SU-DHL-6 (cell line): ENCODE measurements around the gene CACNA1C.

Experiments
- H2AFZ ChIP-seq: fragments of 200-600 bp; sonication (generic); 2 replicates; pipeline ENCODE4 v1.6.1; 2014; ENCODE audit warnings: low read depth, mild to moderate bottlenecking, moderate library complexity, mixed read lengths, antibody characterized with exemption, low read length; ENCODE audit not compliant: severe bottlenecking
- H3F3A ChIP-seq: fragments of 200-600 bp; shearing (Covaris generic); 2 replicates; pipeline ENCODE4 v1.6.0; 2016; ENCODE audit warnings: antibody characterized with exemption, mild to moderate bottlenecking; ENCODE audit not compliant: insufficient read depth
- H3K27ac ChIP-seq: fragments of 200-600 bp; sonication (generic); 2 replicates; pipeline ENCODE4 v1.5.1; 2016; ENCODE audit warnings: low read depth, mild to moderate bottlenecking, low read length, moderate library complexity, mixed read lengths
- H3K27me3 ChIP-seq: fragments of 200-600 bp; sonication (generic), shearing (Covaris generic); 2 replicates; pipeline ENCODE4 v1.6.0; 2014; ENCODE audit warnings: mild to moderate bottlenecking, low read length
- H3K36me3 ChIP-seq: fragments of 200-600 bp; sonication (generic); 2 replicates; pipeline ENCODE4 v1.6.1; 2014; ENCODE audit warnings: mild to moderate bottlenecking, low read length, mixed read lengths
- H3K4me2 ChIP-seq: fragments of 300-600, 200-600 bp; shearing (Covaris generic), sonication (generic); 2 replicates; pipeline ENCODE4 v1.6.0; 2014; ENCODE audit warnings: low read length, low read depth, mild to moderate bottlenecking; ENCODE audit not compliant: poor library complexity, severe bottlenecking
- H3K4me3 ChIP-seq: fragments of 200-600 bp; sonication (generic); 2 replicates; pipeline ENCODE4 v1.5.1; 2014; ENCODE audit warnings: antibody characterized with exemption, low read length, mild to moderate bottlenecking, mixed read lengths; ENCODE audit not compliant: insufficient read depth, poor library complexity, severe bottlenecking
- H3K79me2 ChIP-seq: fragments of 200-600 bp; sonication (generic); 2 replicates; pipeline ENCODE4 v1.6.1; 2014; ENCODE audit warnings: mild to moderate bottlenecking, low read length, moderate library complexity; ENCODE audit not compliant: insufficient read depth
- H3K9ac ChIP-seq: fragments of 200-600 bp; sonication (generic); 2 replicates; pipeline ENCODE4 v1.7.0; 2014; ENCODE audit warnings: mild to moderate bottlenecking, low read length
- H3K9me2 ChIP-seq: fragments of 200-600 bp; sonication (generic); replicated peaks from 2 replicates; pipeline ENCODE4 v1.6.1; 2014; ENCODE audit warnings: low read length; ENCODE audit not compliant: insufficient read depth
- H3K9me3 ChIP-seq: fragments of 200-600 bp; sonication (generic); 2 replicates; pipeline ENCODE4 v1.6.1; 2014; ENCODE audit warnings: low read length, mixed read lengths; ENCODE audit not compliant: insufficient read depth
- H4K20me1 ChIP-seq: fragments of 200-600 bp; sonication (generic); 2 replicates; pipeline ENCODE4 v1.6.1; 2014; ENCODE audit warnings: low read depth, mild to moderate bottlenecking, antibody characterized with exemption, low read length, moderate library complexity, mixed read lengths
- CTCF ChIP-seq: fragments of 200-600 bp; sonication (generic); IDR thresholded peaks from one replicate; pipeline ENCODE4 v1.5.1; 2017; ENCODE audit warnings: antibody characterized with exemption, mild to moderate bottlenecking, low read length, moderate library complexity; ENCODE audit not compliant: insufficient read depth, poor library complexity, severe bottlenecking
- EZH2phosphoT487 ChIP-seq: fragments of 200-600 bp; sonication (generic), shearing (Covaris generic); conservative IDR thresholded peaks from 2 replicates; pipeline ENCODE4 v1.6.1; 2018; ENCODE audit warnings: mild to moderate bottlenecking, antibody characterized with exemption, low read length, moderate library complexity, mixed read lengths

Gene CACNA1C

DNA sequence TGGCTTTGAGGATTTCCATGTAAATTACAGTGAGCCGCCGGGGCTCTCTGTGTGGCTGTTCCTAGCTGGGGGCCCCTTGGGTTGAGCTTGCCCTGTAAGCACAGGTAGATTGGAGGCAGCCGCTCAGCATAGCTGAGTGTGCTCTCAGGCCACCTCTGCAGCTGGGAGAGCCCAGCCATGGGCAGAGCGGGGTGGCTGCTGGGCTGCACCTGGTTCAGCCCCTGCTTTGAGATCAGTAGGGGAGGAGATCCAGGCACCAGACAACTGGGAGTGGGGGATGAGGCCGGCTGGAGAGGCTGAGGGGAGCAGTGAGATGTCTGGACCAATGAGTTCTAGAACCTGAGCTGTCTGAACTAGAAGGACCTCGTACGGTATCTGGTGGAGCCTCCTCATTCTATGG, 44.8 kb downstream of the CACNA1C start:
- Histone ChIP-seq H3F3A (no peaks in the 10 kb centered on the region), H3K9ac (no peak overlapping the region), H3K9me2 (no peaks in the 10 kb centered on the region), H3K27ac (no peak overlapping the region), H3K4me2 (no peak overlapping the region), H3K27me3 (no peaks in the 10 kb centered on the region), H3K36me3 (no peaks in the 10 kb centered on the region), H2AFZ (no peak overlapping the region), H3K9me3 (no peaks in the 10 kb centered on the region), H3K79me2 (no peaks in the 10 kb centered on the region), H3K4me3 (no peak overlapping the region), H4K20me1 (no peaks in the 10 kb centered on the region)
- TF ChIP-seq EZH2phosphoT487, result no peak
- TF ChIP-seq CTCF, result no peak

DNA sequence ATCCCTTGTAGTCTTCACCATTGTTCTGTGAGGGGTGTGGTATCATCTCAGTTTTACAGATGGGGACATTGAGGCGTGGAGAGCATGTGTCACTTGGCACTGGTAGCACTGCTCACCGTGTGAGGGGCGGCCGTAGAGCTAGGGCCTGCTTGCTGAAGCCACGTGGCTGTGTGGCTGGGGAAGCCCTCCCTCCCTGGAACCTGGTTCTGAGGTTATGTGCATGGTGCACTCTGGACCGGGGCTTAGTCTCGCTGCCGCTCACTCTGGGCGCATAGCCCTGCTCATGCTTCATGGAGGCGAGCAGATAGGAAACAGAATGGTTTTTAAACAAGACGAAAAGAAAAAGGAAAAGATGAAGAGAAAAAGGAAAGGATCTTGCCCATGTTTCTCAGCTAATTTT, 46.1 kb downstream of the CACNA1C start:
- Histone ChIP-seq H3K9me2 (no peaks in the 10 kb centered on the region), H4K20me1 (no peaks in the 10 kb centered on the region), H3K9me3 (no peaks in the 10 kb centered on the region), H3K27me3 (no peaks in the 10 kb centered on the region), H3K9ac (no peak overlapping the region), H3K27ac (no peak overlapping the region), H3K4me2 (no peak overlapping the region), H3K79me2 (no peaks in the 10 kb centered on the region), H3K4me3 (no peak overlapping the region), H3F3A (no peaks in the 10 kb centered on the region), H3K36me3 (no peaks in the 10 kb centered on the region), H2AFZ (no peak overlapping the region)
- TF ChIP-seq CTCF, result no peak
- TF ChIP-seq EZH2phosphoT487, result no peak

DNA sequence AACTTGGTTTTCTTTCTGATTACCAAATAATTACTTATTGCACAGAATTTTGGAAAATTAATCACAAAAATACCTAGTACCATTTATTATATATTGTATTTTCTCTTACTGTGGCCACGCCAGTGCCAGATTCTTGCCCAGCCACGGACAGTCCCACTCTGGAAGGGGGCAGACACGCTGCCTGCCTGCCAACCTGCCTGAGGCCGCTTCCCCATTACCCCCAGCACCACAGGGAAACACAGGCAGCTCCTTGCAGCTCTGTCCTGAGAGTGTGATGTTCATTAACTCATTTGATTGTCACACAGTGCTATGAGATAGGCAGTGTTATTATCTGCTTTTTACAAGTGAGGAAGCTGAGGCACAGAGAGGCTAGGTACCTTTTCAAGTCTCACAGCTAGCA, 46.8 kb downstream of the CACNA1C start:
- H2AFZ ChIP-seq, result no peak overlapping the region
- TF ChIP-seq CTCF (no peak), EZH2phosphoT487 (no peak)
- no peaks in the 10 kb centered on the region for H4K20me1 ChIP-seq
- H3K4me2 ChIP-seq, result no peak overlapping the region
- no peaks in the 10 kb centered on the region for H3K79me2 ChIP-seq
- no peaks in the 10 kb centered on the region for H3K27me3 ChIP-seq
- no peaks in the 10 kb centered on the region for H3K9me3 ChIP-seq
- H3K9me2 ChIP-seq, result no peaks in the 10 kb centered on the region
- H3K36me3 ChIP-seq, result no peaks in the 10 kb centered on the region
- no peak overlapping the region for H3K4me3 ChIP-seq
- H3K9ac ChIP-seq, result no peak overlapping the region
- no peaks in the 10 kb centered on the region for H3F3A ChIP-seq
- H3K27ac ChIP-seq, result no peak overlapping the region

- Histone ChIP-seq H4K20me1 (no peaks in the 10 kb centered on the region), H3K9me3 (no peaks in the 10 kb centered on the region), H3K9ac (no peak overlapping the region), H3K9me2 (no peaks in the 10 kb centered on the region), H3K4me3 (no peak overlapping the region), H3K27ac (no peak overlapping the region), H3K4me2 (no peak overlapping the region), H2AFZ (no peak overlapping the region), H3K36me3 (no peaks in the 10 kb centered on the region), H3K79me2 (no peaks in the 10 kb centered on the region), H3K27me3 (no peaks in the 10 kb centered on the region), H3F3A (no peaks in the 10 kb centered on the region)
- TF ChIP-seq EZH2phosphoT487 (no peak), CTCF (no peak)
Observed at GRCh38 chr12:2101359-2101758, 48.6 kb downstream of the CACNA1C start.
